Stimulated activated naive CD8-positive, alpha-beta T cell treated with anti-CD3 and anti-CD28 coated beads, Interleukin-15, amount 100 ng/mL, for 72 hours (primary cell): ENCODE results near the gene FRAS1.
A peak's percentile ranks its signal among the peaks of the same experiment; 100 is the strongest.

Experiments
- ATAC-seq: fragments of 150-1000 bp; cut with Tn5 transposase; 2 replicates; pipeline ENCODE4 v1.10.0; 2021; ENCODE audit warnings: mild to moderate bottlenecking, moderate library complexity
- DNase-seq, 2 donors: peaks; one replicate each; pipeline ENCODE4 v3.0.0; 2021 to 2022
- H3K27ac Mint-ChIP-seq, 2 donors: one replicate each; pipeline ENCODE4 v1.8.0; 2022; ENCODE audit warnings: mild to moderate bottlenecking in 2 of 2, mixed read lengths in 2 of 2, moderate library complexity in 2 of 2
- H3K27me3 Mint-ChIP-seq: one replicate; pipeline ENCODE4 v1.8.0; 2022; ENCODE audit warnings: mixed read lengths
- H3K4me1 Mint-ChIP-seq: one replicate; pipeline ENCODE4 v1.8.0; 2022; ENCODE audit warnings: mild to moderate bottlenecking, mixed read lengths
- H3K4me3 Mint-ChIP-seq, 2 donors: one replicate each; pipeline ENCODE4 v1.8.0; 2022; ENCODE audit warnings: mild to moderate bottlenecking in 2 of 2, mixed read lengths in 2 of 2, moderate library complexity in 1 of 2
- H3K9me3 Mint-ChIP-seq, 2 donors: one replicate each; pipeline ENCODE4 v1.8.0; 2022; ENCODE audit warnings: mixed read lengths in 2 of 2

Gene FRAS1

GRCh38 chr4:78519962-78520361 is 462.8 kb downstream of the FRAS1 start:
- ATAC-seq: no peak
- Mint-ChIP-seq H3K27ac (no peak overlapping the region), H3K4me1 (no peaks in the 10 kb centered on the region), H3K9me3 (no peaks in the 10 kb centered on the region), H3K27me3 (peaks cover 12% of the 10 kb centered on the region), H3K4me3 (no peak overlapping the region)
- DNase-seq: no peak

GRCh38 chr4:78520808-78521226 is 463.7 kb downstream of the FRAS1 start:
- H3K4me3 Mint-ChIP-seq: no peak overlapping the region
- no peak for DNase-seq
- H3K27me3 Mint-ChIP-seq: peaks cover 12% of the 10 kb centered on the region
- H3K4me1 Mint-ChIP-seq: no peaks in the 10 kb centered on the region
- no peaks in the 10 kb centered on the region for H3K9me3 Mint-ChIP-seq
- H3K27ac Mint-ChIP-seq: no peak overlapping the region
- no peak for ATAC-seq

DNA sequence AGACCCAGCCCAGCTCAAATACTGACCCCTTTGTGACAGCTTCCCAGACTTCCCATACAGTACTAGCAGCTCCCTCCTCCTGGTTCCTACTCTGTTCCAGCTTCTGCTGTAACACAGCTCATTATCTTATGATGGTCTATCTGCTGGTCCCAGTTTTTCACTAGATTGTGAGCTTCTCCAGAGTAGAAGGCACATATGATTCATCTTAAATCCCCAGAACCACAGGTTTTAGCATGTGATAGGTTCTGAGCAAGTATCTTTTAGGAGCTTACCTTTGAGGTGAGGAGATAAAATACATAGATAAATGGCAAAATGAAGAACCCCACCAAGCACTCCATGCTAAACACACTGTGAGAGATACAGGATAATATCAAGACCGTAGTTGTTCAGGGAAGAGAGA is 466.9 kb downstream of the FRAS1 start:
- Mint-ChIP-seq H3K9me3 (no peaks in the 10 kb centered on the region), H3K4me1 (no peaks in the 10 kb centered on the region), H3K27me3 (peaks cover 12% of the 10 kb centered on the region), H3K27ac (no peak overlapping the region), H3K4me3 (no peak overlapping the region)
- no peak for DNase-seq
- ATAC-seq: no peak

DNA sequence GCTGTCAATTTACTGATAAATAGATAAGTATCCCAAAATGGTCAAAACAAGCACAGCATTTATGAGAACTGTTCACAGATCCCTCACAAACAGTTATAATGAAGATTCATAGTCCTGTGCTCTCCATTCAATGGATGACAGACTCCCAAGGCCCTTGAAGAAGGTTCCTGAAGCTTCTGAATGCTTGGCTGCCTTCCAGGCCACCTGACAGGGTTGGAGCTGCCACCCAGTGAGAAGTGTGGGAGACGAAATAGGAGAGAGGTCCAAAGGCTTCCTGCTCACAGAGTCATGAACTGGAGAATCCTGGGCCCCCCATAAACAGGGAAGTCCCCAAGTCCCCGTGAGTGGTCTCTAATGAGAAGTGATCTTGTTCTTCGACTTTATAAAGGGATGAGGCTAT is 468.4 kb downstream of the FRAS1 start:
- H3K27me3 Mint-ChIP-seq: peaks cover 3% of the 10 kb centered on the region
- ATAC-seq: no peak
- H3K4me1 Mint-ChIP-seq: no peaks in the 10 kb centered on the region
- DNase-seq: no peak
- no peaks in the 10 kb centered on the region for H3K9me3 Mint-ChIP-seq
- H3K27ac Mint-ChIP-seq: no peak overlapping the region
- no peak overlapping the region for H3K4me3 Mint-ChIP-seq

- no peak for DNase-seq
- no peaks in the 10 kb centered on the region for H3K9me3 Mint-ChIP-seq
- H3K4me3 Mint-ChIP-seq: no peak overlapping the region
- H3K27ac Mint-ChIP-seq: no peak overlapping the region
- ATAC-seq: no peak
- H3K4me1 Mint-ChIP-seq: no peaks in the 10 kb centered on the region
- no peaks in the 10 kb centered on the region for H3K27me3 Mint-ChIP-seq
Observed at GRCh38 chr4:78527103-78527502, 470.0 kb downstream of the FRAS1 start.

DNA sequence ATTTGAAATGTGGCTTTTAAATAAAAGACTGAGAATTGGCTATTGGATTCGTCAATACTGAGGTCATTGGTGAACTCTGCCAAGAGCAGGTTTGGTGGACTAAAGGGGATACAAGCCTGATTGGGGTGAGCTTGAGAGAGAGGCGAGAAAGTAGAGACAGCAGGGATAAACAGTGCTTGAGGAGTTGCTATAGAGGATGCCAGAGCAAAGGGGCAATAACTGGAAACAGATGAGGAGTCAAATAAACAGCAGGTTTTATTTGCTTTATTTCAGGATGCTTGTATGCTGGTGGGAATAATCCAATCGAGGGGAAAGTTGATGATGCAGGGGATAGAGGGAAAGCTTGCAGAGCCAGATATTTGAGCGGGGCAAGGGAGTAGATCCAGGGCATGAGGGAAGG is 470.4 kb downstream of the FRAS1 start:
- no peak overlapping the region for H3K4me3 Mint-ChIP-seq
- H3K9me3 Mint-ChIP-seq: no peaks in the 10 kb centered on the region
- H3K27me3 Mint-ChIP-seq: no peaks in the 10 kb centered on the region
- H3K27ac Mint-ChIP-seq: no peak overlapping the region
- H3K4me1 Mint-ChIP-seq: no peaks in the 10 kb centered on the region
- no peak for DNase-seq
- no peak for ATAC-seq

GRCh38 chr4:78528327-78528726 is 471.2 kb downstream of the FRAS1 start:
- no peak overlapping the region for H3K27ac Mint-ChIP-seq
- H3K27me3 Mint-ChIP-seq: no peaks in the 10 kb centered on the region
- H3K4me3 Mint-ChIP-seq: no peak overlapping the region
- DNase-seq: no peak
- ATAC-seq: no peak
- no peaks in the 10 kb centered on the region for H3K9me3 Mint-ChIP-seq
- no peaks in the 10 kb centered on the region for H3K4me1 Mint-ChIP-seq

- H3K9me3 Mint-ChIP-seq: no peaks in the 10 kb centered on the region
- no peak overlapping the region for H3K4me3 Mint-ChIP-seq
- H3K4me1 Mint-ChIP-seq: no peaks in the 10 kb centered on the region
- no peak overlapping the region for H3K27ac Mint-ChIP-seq
- ATAC-seq: no peak
- DNase-seq: no peak
- no peaks in the 10 kb centered on the region for H3K27me3 Mint-ChIP-seq
Observed at GRCh38 chr4:78529569-78530209, 472.6 kb downstream of the FRAS1 start.

DNA sequence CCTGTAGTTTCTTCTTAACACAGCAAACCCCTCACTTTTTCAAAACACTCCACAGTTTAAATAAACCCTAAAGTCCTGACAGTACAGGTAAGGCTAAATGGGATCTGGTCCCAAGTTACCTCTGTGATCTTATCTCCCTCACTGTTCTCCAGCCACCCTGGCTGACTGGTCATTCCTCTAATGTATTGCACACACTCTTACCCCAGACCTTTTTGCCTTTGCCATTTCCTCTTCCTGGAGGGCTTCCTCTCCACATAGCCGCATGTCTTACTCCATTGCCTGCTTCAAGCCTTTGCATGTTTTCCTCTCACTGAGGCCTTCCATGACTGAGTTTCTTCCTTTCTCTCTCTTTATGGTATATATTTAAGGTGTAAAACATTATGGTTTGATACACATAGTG is 474.9 kb downstream of the FRAS1 start:
- Mint-ChIP-seq H3K9me3 (no peaks in the 10 kb centered on the region), H3K4me3 (no peak overlapping the region), H3K4me1 (no peaks in the 10 kb centered on the region), H3K27me3 (no peaks in the 10 kb centered on the region), H3K27ac (no peak overlapping the region)
- ATAC-seq (no peak), DNase-seq (no peak)

DNA sequence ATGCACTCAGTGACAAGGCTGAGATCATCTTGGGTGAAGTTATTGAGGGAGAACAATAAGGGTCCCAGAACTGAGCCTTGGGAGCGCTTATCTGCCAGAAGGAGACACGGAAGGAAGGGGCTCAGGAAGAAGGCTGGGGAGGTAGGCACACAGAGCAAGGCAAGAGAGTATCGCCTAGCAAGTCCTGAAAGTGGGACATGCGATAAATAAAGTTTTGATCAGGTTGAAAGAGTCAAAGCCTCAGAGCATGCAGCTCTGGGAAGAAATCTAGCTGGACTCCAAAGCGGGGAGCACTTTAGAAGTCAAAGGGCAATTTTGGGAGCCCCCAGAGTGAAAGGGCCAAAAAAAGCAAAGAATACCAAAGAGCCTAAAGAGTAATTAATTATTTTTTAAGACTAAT is 476.7 kb downstream of the FRAS1 start:
- no peak for ATAC-seq
- H3K27ac Mint-ChIP-seq: no peak overlapping the region
- no peaks in the 10 kb centered on the region for H3K9me3 Mint-ChIP-seq
- H3K27me3 Mint-ChIP-seq: no peaks in the 10 kb centered on the region
- no peaks in the 10 kb centered on the region for H3K4me1 Mint-ChIP-seq
- H3K4me3 Mint-ChIP-seq: no peak overlapping the region
- no peak for DNase-seq

GRCh38 chr4:78534286-78534955 is 477.3 kb downstream of the FRAS1 start:
- Mint-ChIP-seq H3K27ac (no peak overlapping the region), H3K27me3 (no peaks in the 10 kb centered on the region), H3K4me3 (no peak overlapping the region), H3K9me3 (no peaks in the 10 kb centered on the region), H3K4me1 (no peaks in the 10 kb centered on the region)
- no peak for ATAC-seq
- DNase-seq: no peak

GRCh38 chr4:78542373-78542772 is 485.2 kb downstream of the FRAS1 start:
- H3K4me3 Mint-ChIP-seq: no peak overlapping the region
- peaks cover 9% of the 10 kb centered on the region for H3K4me1 Mint-ChIP-seq
- DNase-seq: no peak
- no peak for ATAC-seq
- H3K27ac Mint-ChIP-seq: no peak overlapping the region
- no peaks in the 10 kb centered on the region for H3K9me3 Mint-ChIP-seq
- peaks cover 8% of the 10 kb centered on the region for H3K27me3 Mint-ChIP-seq

GRCh38 chr4:78543424-78544125 is 486.5 kb downstream of the FRAS1 start:
- Mint-ChIP-seq H3K9me3 (no peaks in the 10 kb centered on the region), H3K27me3 (peaks cover 8% of the 10 kb centered on the region), H3K4me1 (peaks cover 9% of the 10 kb centered on the region), H3K4me3 (no peak overlapping the region), H3K27ac (no peak overlapping the region)
- DNase-seq (no peak), ATAC-seq (peak; percentile 76)

DNA sequence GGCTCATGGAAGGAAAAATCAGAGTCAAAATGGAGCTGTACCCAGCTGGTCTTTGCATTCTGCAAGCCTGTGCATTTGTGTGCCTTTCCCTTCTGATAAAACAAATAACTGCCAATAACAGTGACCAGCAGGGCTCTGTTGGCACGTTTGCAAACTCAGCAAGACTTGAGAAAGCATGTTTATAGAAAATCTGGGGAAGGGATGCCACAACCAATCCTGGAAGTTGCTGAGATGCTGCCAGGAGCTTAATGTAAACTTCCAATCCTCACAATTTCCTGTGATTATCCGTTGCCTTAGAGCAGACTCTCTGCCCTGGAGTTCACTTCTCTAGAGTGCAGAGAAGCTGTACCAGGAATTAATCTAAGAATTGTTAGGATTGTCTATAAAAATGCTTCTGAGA is 487.6 kb downstream of the FRAS1 start:
- Mint-ChIP-seq H3K4me1 (peaks cover 9% of the 10 kb centered on the region), H3K27me3 (peaks cover 8% of the 10 kb centered on the region), H3K9me3 (no peaks in the 10 kb centered on the region), H3K4me3 (no peak overlapping the region), H3K27ac (no peak overlapping the region)
- no peak for DNase-seq
- ATAC-seq: no peak

- DNase-seq: no peak
- Mint-ChIP-seq H3K4me1 (peaks cover 9% of the 10 kb centered on the region), H3K4me3 (no peak overlapping the region), H3K27ac (no peak overlapping the region), H3K27me3 (peaks cover 17% of the 10 kb centered on the region), H3K9me3 (no peaks in the 10 kb centered on the region)
- no peak for ATAC-seq
Observed at GRCh38 chr4:78545275-78546246, 488.4 kb downstream of the FRAS1 start.
